HepG2 (cell line): ENCODE measurements around the gene MEGF6. TPM values are rescaled to one million over a fixed set of nuclear protein-coding genes. Genes with fewer than 3 reads are reported as not detected.

Source experiments
- ATAC-seq: fragments of 200-7000 bp; cut with Tn5 transposase; 3 replicates; pipeline ENCODE4 v1.9.1; 2020; ENCODE audit warnings: mild to moderate bottlenecking, moderate library complexity
- BruUV-seq: library from RNA; stranded (reverse); fragments of 400-500 nt; replicated peaks from 2 replicates; lab custom pipeline; 2021; lab: Mats Ljungman, UMichigan
- CTCF ChIA-PET: fragments of 300-600 bp; formaldehyde crosslinking; extraction: SDS; loops from one replicate; lab custom pipeline; 2021; ENCODE audit warnings: low total read pairs, inconsistent platforms, low intra/inter-chr PET ratio; lab: Yijun Ruan, JAX
- POLR2A ChIA-PET: fragments of 350-600 bp; sonication (Branson Sonifier 250); formaldehyde crosslinking; loops from one replicate; lab custom pipeline; 2020; ENCODE audit warnings: antibody characterized with exemption, inconsistent platforms; lab: Yijun Ruan, JAX
- DNase-seq: peaks from one replicate; pipeline ENCODE4 v3.0.0-alpha.2; 2015; ENCODE audit warnings: low spot score
- FAIRE-seq: peaks from 3 replicates; lab custom pipeline; 2011; peaks lifted over from hg19 to GRCh38; lab: Jason Lieb, UNC
- H2AFZ ChIP-seq: one replicate; pipeline ENCODE4 v1.6.1; 2011; ENCODE audit warnings: low read length, inconsistent platforms
- H3K27ac ChIP-seq: fragments of 300-600 bp; 3 replicates; pipeline ENCODE4 v1.8.0; 2011; ENCODE audit warnings: mixed run types, mild to moderate bottlenecking, mixed read lengths, low read length, inconsistent platforms; ENCODE audit not compliant: insufficient read depth; ENCODE audit errors: extremely low read length
- H3K27me3 ChIP-seq, 2 experiments: fragments of 200-600 bp in 1 of 2; 2 replicates in 1 of 2; 3 replicates in 1 of 2; pipeline versions ENCODE4 v1.6.0 to v1.8.0; 2011; ENCODE audit warnings: low read length in 2 of 2, mild to moderate bottlenecking in 2 of 2, moderate library complexity in 2 of 2, inconsistent platforms in 1 of 2; ENCODE audit not compliant: insufficient read depth in 2 of 2, control insufficient read depth in 1 of 2
- H3K36me3 ChIP-seq, 2 experiments: fragments of 200-600 bp in 1 of 2; replicated peaks in 1 of 2; 2 replicates in 1 of 2; 3 replicates in 1 of 2; pipeline versions ENCODE4 v1.5.1 to v1.8.0; 2011; ENCODE audit warnings: low read length in 2 of 2, inconsistent platforms in 1 of 2; ENCODE audit not compliant: insufficient read depth in 2 of 2, control insufficient read depth in 1 of 2
- H3K4me1 ChIP-seq: 2 replicates; pipeline ENCODE4 v1.5.1; 2012; ENCODE audit warnings: low read length, inconsistent platforms; ENCODE audit not compliant: insufficient read depth
- H3K4me2 ChIP-seq: 2 replicates; pipeline ENCODE4 v1.6.0; 2011; ENCODE audit warnings: low read depth, low read length, inconsistent platforms
- H3K4me3 ChIP-seq, 3 experiments: fragments of 200-600 bp in 1 of 3; sonication (generic), shearing (Covaris generic) in 1 of 3; replicated peaks in 1 of 3; 2 replicates each; pipeline ENCODE4 v1.5.1; 2011 to 2016; ENCODE audit warnings: low read length in 3 of 3, inconsistent platforms in 2 of 3, low read depth in 2 of 3, mild to moderate bottlenecking in 2 of 3, control low read depth in 1 of 3, mixed read lengths in 1 of 3; ENCODE audit not compliant: insufficient read depth in 1 of 3
- H3K79me2 ChIP-seq: one replicate; pipeline ENCODE4 v1.6.1; 2011; ENCODE audit warnings: low read length, inconsistent platforms; ENCODE audit not compliant: insufficient read depth
- H3K9ac ChIP-seq: 2 replicates; pipeline ENCODE4 v1.6.0; 2011; ENCODE audit warnings: mild to moderate bottlenecking, low read depth, low read length, inconsistent platforms; ENCODE audit not compliant: insufficient read depth
- H3K9me3 ChIP-seq: 2 replicates; pipeline ENCODE4 v1.5.1; 2012; ENCODE audit warnings: mild to moderate bottlenecking, low read length
- H4K20me1 ChIP-seq: 2 replicates; pipeline ENCODE4 v1.6.0; 2011; ENCODE audit warnings: inconsistent platforms, mild to moderate bottlenecking, low read length, moderate library complexity; ENCODE audit not compliant: insufficient read depth
- AGO2 ChIP-seq: fragments of 200-400 bp; formaldehyde crosslinking; optimal IDR thresholded peaks from 2 replicates; pipeline ENCODE3; 2017; ENCODE audit warnings: mild to moderate bottlenecking, low read depth, low read length, moderate library complexity
- HIVEP1 ChIP-seq: sonication (generic); formaldehyde crosslinking; IDR thresholded peaks from 2 replicates; pipeline ENCODE4 v1.4.0; 2020; ENCODE audit warnings: mild to moderate bottlenecking, missing genetic modification reagents
- NR2F2 ChIP-seq: IDR thresholded peaks from 2 replicates; pipeline ENCODE4 v1.6.1; 2012; ENCODE audit warnings: low read depth, inconsistent platforms, borderline replicate concordance
- ZNF138 ChIP-seq: sonication (generic); formaldehyde crosslinking; IDR thresholded peaks from 2 replicates; pipeline ENCODE4 v1.5.0; 2020; ENCODE audit warnings: mild to moderate bottlenecking, low read depth, missing genetic modification reagents
- WGBS: methylation state at CpG from one replicate; pipeline ENCODE4 v1.1.6; 2017; ENCODE audit warnings: low lambda C conversion rate; 5-methylcytosine and 5-hydroxymethylcytosine counted together
- in situ Hi-C: cut with HindIII; loops from 2 replicates; pipeline ENCODE4 v1.10.0; 2017; ENCODE audit warnings: low pct_unique_long_range_greater_than_20kb; ENCODE audit not compliant: extremely low pct_ligation_motif_present
- intact Hi-C: fragments of 100-400 bp; cut with micrococcal nuclease; formaldehyde crosslinking; loops from one replicate; pipeline ENCODE4 v1.10.0; 2022; ENCODE audit not compliant: unreplicated experiment
- polyA plus RNA-seq, 8 experiments: library from polyadenylated mRNA; depleted of rRNA in 3 of 8; stranded (reverse) in 7 of 8; unstranded in 1 of 8; fragments of >200 nt; fragmentation: Illumina TruSeq in 4 of 8; extraction: Trizol in 4 of 8; gene quantifications; 2 replicates each; pipeline versions ENCODE4 v1.2.1 to v1.2.3, GENCODE V29; 2011 to 2016; ENCODE audit warnings: low read depth in 4 of 8, missing spikeins in 1 of 8, mixed read lengths in 1 of 8; ENCODE audit not compliant: insufficient read depth in 1 of 8
- total RNA-seq, 5 experiments: library from RNA; depleted of rRNA; stranded (reverse); fragments of >200 nt; fragmentation: Illumina TruSeq; extraction: Trizol; gene quantifications; 2 replicates each; pipeline ENCODE4 v1.2.3, GENCODE V29; 2016; ENCODE audit warnings: low read depth in 1 of 5

MEGF6 gene
- total and polyA plus RNA-seq, 2 of the 13 experiments (the other 11 are each of a cell fraction or from before 2014, with no cell fraction given), result 1.9 TPM

GRCh38 chr1:3505161-3505560 is 106.1 kb downstream of the MEGF6 start:
- no peak for TF ChIP-seq ZNF138
- no peak for TF ChIP-seq HIVEP1
- BruUV-seq, result no TSS peak
- no peak for FAIRE-seq
- WGBS, result 16% methylated on average over 9 of the region's 20 CpGs
- in situ Hi-C loops (no loop called here), intact Hi-C loops (no loop called here)
- no peak for DNase-seq
- Histone ChIP-seq H3K9me3 (no peaks in the 10 kb centered on the region), H2AFZ (no peak overlapping the region), H3K36me3 (no peaks in the 10 kb centered on the region), H3K27me3 (peaks cover 1 to 22% of the 10 kb centered on the region in 2 experiments; a peak in 3 of 5 replicates), H3K4me3 (no peak overlapping the region), H4K20me1 (peaks cover 7% of the 10 kb centered on the region; the same call in 1 of the 2 replicates), H3K79me2 (no peaks in the 10 kb centered on the region), H3K9ac (no peak overlapping the region), H3K4me2 (no peak overlapping the region), H3K27ac (no peak overlapping the region), H3K4me1 (no peaks in the 10 kb centered on the region)
- ChIA-PET POLR2A (no interaction called here), CTCF (no interaction called here)
- no peak for ATAC-seq

GRCh38 chr1:3504822-3505153 is 106.5 kb downstream of the MEGF6 start:
- ChIA-PET CTCF (no interaction called here), POLR2A (no interaction called here)
- Histone ChIP-seq H3K79me2 (no peaks in the 10 kb centered on the region), H4K20me1 (peaks cover 7% of the 10 kb centered on the region; the same call in 1 of the 2 replicates), H3K9ac (no peak overlapping the region), H3K4me1 (no peaks in the 10 kb centered on the region), H3K36me3 (no peaks in the 10 kb centered on the region), H3K9me3 (no peaks in the 10 kb centered on the region), H3K4me3 (no peak overlapping the region), H3K27me3 (peaks cover 1 to 22% of the 10 kb centered on the region in 2 experiments; a peak in 3 of 5 replicates), H2AFZ (no peak overlapping the region), H3K27ac (no peak overlapping the region), H3K4me2 (no peak overlapping the region)
- intact Hi-C loops (no loop called here), in situ Hi-C loops (no loop called here)
- DNase-seq (no peak), FAIRE-seq (no peak), ATAC-seq (no peak)
- no TSS peak for BruUV-seq
- 17% methylated on average over 1 of the region's 7 CpGs for WGBS
- TF ChIP-seq AGO2, result peak; percentile 15
- TF ChIP-seq NR2F2, result no peak
